ENCODE measurements around the gene WDR64.

The WDR64 gene

GRCh38 chr1:241846862-241847539 lies 194.9 kb downstream of the WDR64 start:
- DNase-seq, result no peak

GRCh38 chr1:241847540-241847795 lies 195.4 kb downstream of the WDR64 start:
- no peak for DNase-seq

DNA sequence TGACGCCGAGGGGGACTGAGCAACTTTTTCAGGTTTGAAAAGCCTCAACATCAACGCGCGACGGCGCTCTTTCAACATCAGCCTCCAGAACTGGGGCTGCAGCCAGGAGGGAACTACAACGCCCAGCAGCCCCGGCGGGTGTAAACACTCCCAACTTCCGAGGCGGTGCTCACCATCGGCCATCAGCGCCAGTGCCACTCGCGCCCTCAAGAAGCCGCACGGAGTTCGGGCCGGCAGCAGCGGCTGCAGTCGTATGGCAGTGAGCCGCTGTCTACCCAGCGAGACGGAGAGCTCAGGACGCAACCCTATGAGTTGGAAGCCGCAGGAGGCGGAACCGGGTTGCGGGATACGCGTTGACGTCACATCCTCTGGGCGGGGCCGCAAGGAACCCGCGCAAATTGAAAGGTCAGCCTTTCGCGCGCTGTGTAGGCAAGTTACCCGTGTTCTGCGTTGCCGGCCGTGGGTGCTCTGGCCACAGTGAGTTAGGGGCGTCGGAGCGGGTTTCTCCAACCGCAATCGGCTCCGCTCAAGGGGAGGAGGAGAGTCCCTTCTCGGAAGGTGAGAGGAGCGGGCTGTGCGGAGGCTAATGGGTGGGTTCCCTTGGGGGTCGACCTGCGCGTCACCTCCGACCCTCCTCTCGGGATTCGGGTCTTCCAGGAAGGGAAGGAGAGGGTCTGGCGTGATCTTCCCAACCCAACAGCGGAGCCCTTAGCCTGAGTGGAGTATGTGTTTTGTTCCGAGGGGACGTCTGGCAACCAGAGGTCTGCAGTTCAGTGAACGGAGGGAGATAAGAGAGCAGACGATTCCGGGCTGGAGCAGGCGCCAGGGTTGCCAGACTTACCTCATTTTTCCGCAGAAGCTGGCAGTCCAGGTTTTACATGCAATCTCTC lies 196.0 kb downstream of the WDR64 start, which contains the start of gene EXO1:
TSS of gene EXO1 (plus strand) at position 409 of the 890 bp plus-strand sequence. CDS start 2,222 bp downstream, outside the sequence.
- peak; percentile 81 for DNase-seq

GRCh38 chr1:241848686-241849344 lies 196.7 kb downstream of the WDR64 start:
- DNase-seq, result no peak

DNA sequence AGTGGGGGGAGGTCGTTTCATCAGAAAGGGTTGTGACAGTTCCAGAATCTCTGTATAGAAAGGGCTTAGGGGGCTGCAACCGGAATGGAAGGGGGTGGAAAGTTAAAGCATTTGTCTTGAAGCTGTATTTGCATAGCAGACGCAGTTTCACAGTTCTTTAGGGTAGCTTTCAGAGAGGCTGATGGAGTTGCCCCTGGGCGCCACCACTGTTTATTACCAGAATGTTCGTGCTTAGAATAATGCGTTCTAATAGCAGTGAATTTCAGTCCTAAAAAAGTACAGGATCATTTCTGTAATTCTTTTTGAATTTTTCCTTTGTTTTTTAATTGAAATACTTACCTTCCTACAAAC lies 197.2 kb downstream of the WDR64 start:
- no peak for DNase-seq
